H1 (cell line): Measurements from ENCODE around the gene LMAN2. TPM values are rescaled to one million over a fixed set of nuclear protein-coding genes. Genes with fewer than 3 reads are reported as not detected.

Source experiments
- CHD1 ChIP-seq: IDR thresholded peaks from 2 replicates; pipeline ENCODE4 v1.6.1; 2012; ENCODE audit warnings: low read depth, low read length, improper control_type of control experiment
- EP300 ChIP-seq, 2 experiments: IDR thresholded peaks; 1 replicate in 1 of 2; 2 replicates in 1 of 2; pipeline ENCODE4 v1.6.1; 2011 to 2012; ENCODE audit warnings: low read depth in 2 of 2, low read length in 2 of 2, mild to moderate bottlenecking in 2 of 2, borderline replicate concordance in 1 of 2, inconsistent platforms in 1 of 2, moderate library complexity in 1 of 2
- NANOG ChIP-seq: IDR thresholded peaks from 2 replicates; pipeline ENCODE4 v1.6.1; 2011; ENCODE audit warnings: low read length, low read depth, mild to moderate bottlenecking, inconsistent platforms; ENCODE audit not compliant: insufficient read depth, poor library complexity, severe bottlenecking
- NRF1 ChIP-seq: IDR thresholded peaks from 2 replicates; pipeline ENCODE4 v1.6.1; 2011; ENCODE audit warnings: mild to moderate bottlenecking, low read depth, low read length, improper control_type of control experiment
- POLR2AphosphoS5 ChIP-seq: IDR thresholded peaks from 2 replicates; pipeline ENCODE4 v1.6.1; 2011; ENCODE audit warnings: low read depth, low read length
- RAD21 ChIP-seq, 2 experiments: IDR thresholded peaks in 1 of 2; conservative IDR thresholded peaks in 1 of 2; 2 replicates each; pipeline ENCODE4 v1.6.1; 2011; ENCODE audit warnings: low read depth in 2 of 2, low read length in 2 of 2, improper control_type of control experiment in 1 of 2, inconsistent platforms in 1 of 2, mild to moderate bottlenecking in 1 of 2, moderate library complexity in 1 of 2
- SIRT6 ChIP-seq: IDR thresholded peaks from one replicate; pipeline ENCODE4 v1.7.1; 2012; ENCODE audit warnings: low read length, inconsistent platforms
- polyA plus RNA-seq, 7 experiments: library from polyadenylated mRNA; depleted of rRNA in 3 of 7; stranded (reverse) in 5 of 7; unstranded in 2 of 7; fragments of >200 nt in 5 of 7; fragments of 200-250 nt in 2 of 7; gene quantifications; 1 replicate in 5 of 7; 2 replicates in 1 of 7; 4 replicates in 1 of 7; pipeline versions ENCODE4 v1.2.1 to v1.2.3, GENCODE V29; 2011 to 2013; ENCODE audit warnings: missing spikeins in 2 of 7, mixed read lengths in 2 of 7
- total RNA-seq: library from RNA; stranded (reverse); fragmentation: NEBNext Ultra II Directional; extraction: Animal tissue kit (Norgen Biotek cat#: 25700); gene quantifications from 2 replicates; pipeline ENCODE4 v1.2.1, GENCODE V29; 2021
- TF ChIP-seq, protein P1 (sequence below): fragments of 300-600 bp; sonication (generic); IDR thresholded peaks from 2 replicates; pipeline ENCODE4 v1.7.1; 2012; ENCODE audit warnings: low read length, moderate library complexity, mild to moderate bottlenecking, inconsistent platforms; ENCODE audit not compliant: insufficient replicate concordance

The LMAN2 gene
- total and polyA plus RNA-seq, 2 of the 8 experiments (the other 6 are each of a cell fraction or from before 2014, with no cell fraction given): 116 to 225 TPM

GRCh38 chr5:177359860-177360259 is 8.4 kb upstream of the LMAN2 start (continued):
- TF ChIP-seq, protein P1, sequence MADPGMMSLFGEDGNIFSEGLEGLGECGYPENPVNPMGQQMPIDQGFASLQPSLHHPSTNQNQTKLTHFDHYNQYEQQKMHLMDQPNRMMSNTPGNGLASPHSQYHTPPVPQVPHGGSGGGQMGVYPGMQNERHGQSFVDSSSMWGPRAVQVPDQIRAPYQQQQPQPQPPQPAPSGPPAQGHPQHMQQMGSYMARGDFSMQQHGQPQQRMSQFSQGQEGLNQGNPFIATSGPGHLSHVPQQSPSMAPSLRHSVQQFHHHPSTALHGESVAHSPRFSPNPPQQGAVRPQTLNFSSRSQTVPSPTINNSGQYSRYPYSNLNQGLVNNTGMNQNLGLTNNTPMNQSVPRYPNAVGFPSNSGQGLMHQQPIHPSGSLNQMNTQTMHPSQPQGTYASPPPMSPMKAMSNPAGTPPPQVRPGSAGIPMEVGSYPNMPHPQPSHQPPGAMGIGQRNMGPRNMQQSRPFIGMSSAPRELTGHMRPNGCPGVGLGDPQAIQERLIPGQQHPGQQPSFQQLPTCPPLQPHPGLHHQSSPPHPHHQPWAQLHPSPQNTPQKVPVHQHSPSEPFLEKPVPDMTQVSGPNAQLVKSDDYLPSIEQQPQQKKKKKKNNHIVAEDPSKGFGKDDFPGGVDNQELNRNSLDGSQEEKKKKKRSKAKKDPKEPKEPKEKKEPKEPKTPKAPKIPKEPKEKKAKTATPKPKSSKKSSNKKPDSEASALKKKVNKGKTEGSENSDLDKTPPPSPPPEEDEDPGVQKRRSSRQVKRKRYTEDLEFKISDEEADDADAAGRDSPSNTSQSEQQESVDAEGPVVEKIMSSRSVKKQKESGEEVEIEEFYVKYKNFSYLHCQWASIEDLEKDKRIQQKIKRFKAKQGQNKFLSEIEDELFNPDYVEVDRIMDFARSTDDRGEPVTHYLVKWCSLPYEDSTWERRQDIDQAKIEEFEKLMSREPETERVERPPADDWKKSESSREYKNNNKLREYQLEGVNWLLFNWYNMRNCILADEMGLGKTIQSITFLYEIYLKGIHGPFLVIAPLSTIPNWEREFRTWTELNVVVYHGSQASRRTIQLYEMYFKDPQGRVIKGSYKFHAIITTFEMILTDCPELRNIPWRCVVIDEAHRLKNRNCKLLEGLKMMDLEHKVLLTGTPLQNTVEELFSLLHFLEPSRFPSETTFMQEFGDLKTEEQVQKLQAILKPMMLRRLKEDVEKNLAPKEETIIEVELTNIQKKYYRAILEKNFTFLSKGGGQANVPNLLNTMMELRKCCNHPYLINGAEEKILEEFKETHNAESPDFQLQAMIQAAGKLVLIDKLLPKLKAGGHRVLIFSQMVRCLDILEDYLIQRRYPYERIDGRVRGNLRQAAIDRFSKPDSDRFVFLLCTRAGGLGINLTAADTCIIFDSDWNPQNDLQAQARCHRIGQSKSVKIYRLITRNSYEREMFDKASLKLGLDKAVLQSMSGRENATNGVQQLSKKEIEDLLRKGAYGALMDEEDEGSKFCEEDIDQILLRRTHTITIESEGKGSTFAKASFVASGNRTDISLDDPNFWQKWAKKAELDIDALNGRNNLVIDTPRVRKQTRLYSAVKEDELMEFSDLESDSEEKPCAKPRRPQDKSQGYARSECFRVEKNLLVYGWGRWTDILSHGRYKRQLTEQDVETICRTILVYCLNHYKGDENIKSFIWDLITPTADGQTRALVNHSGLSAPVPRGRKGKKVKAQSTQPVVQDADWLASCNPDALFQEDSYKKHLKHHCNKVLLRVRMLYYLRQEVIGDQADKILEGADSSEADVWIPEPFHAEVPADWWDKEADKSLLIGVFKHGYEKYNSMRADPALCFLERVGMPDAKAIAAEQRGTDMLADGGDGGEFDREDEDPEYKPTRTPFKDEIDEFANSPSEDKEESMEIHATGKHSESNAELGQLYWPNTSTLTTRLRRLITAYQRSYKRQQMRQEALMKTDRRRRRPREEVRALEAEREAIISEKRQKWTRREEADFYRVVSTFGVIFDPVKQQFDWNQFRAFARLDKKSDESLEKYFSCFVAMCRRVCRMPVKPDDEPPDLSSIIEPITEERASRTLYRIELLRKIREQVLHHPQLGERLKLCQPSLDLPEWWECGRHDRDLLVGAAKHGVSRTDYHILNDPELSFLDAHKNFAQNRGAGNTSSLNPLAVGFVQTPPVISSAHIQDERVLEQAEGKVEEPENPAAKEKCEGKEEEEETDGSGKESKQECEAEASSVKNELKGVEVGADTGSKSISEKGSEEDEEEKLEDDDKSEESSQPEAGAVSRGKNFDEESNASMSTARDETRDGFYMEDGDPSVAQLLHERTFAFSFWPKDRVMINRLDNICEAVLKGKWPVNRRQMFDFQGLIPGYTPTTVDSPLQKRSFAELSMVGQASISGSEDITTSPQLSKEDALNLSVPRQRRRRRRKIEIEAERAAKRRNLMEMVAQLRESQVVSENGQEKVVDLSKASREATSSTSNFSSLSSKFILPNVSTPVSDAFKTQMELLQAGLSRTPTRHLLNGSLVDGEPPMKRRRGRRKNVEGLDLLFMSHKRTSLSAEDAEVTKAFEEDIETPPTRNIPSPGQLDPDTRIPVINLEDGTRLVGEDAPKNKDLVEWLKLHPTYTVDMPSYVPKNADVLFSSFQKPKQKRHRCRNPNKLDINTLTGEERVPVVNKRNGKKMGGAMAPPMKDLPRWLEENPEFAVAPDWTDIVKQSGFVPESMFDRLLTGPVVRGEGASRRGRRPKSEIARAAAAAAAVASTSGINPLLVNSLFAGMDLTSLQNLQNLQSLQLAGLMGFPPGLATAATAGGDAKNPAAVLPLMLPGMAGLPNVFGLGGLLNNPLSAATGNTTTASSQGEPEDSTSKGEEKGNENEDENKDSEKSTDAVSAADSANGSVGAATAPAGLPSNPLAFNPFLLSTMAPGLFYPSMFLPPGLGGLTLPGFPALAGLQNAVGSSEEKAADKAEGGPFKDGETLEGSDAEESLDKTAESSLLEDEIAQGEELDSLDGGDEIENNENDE: no peak
- TF ChIP-seq POLR2AphosphoS5: no peak
- no peak for TF ChIP-seq NRF1
- TF ChIP-seq CHD1: no peak
- TF ChIP-seq NANOG: no peak
- TF ChIP-seq SIRT6: no peak
- no peak for TF ChIP-seq EP300 (IDR thresholded peaks at IDR 0.05; ENCODE audit: borderline replicate concordance in 1 of 2, low read depth in 2 of 2, low read length in 2 of 2)
- TF ChIP-seq RAD21 (IDR thresholded peaks at IDR 0.05 in 1 of 2, conservative IDR thresholded peaks at IDR 0.05 in 1 of 2; ENCODE audit: low read depth in 2 of 2, low read length in 2 of 2): no peak
